HG03575 (cell line): ENCODE data around the gene ARHGAP26.
"Not testable (repeated sequence)": the region's sequence is repeated elsewhere in the genome, so short reads cannot be mapped to it uniquely, and the experiment has no call there.

Source experiments
- ATAC-seq: cut with Tn5 transposase; IDR thresholded peaks from one replicate; pipeline ENCODE4 v1.9.1; 2021; ENCODE audit not compliant: unreplicated experiment, insufficient number of reproducible peaks, low FRiP score; ENCODE audit errors: extremely low read depth

ARHGAP26 gene

DNA sequence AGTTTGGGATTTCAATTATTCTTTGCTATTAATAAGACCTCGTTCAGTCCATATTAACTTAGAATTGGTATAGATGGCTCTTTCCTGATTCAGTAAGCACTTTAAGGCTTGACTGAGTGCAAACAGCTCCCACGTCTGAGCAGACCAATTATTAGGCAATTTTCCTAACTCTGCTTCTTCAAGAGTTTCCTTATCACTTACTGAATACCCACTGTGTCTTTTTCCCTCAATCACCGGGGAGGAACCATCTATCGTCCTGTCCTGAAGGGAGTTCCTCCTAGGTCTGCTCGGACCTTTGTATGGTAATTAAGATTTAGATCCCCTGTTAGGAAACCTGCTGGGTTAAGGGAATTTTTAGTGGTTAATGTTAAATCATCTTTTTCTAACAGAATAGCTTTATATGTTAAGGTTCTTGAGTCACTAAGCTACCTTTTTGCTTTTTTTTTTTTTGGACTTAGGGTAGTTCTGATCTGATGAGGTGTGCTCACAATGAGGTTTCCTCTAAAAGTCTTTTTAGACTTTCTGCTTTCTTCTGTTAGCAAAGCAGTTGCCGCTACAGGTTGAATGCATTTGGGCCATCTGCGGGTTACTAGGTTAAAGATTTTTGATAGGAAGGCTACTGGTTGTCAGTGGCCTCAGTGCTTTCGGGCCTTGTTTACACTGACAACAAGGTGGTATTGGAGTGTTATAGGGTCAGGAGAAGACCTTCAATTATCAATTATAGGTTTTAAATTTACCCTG, 322.7 kb downstream of the ARHGAP26 start:
- not testable (repeated sequence) for ATAC-seq

DNA sequence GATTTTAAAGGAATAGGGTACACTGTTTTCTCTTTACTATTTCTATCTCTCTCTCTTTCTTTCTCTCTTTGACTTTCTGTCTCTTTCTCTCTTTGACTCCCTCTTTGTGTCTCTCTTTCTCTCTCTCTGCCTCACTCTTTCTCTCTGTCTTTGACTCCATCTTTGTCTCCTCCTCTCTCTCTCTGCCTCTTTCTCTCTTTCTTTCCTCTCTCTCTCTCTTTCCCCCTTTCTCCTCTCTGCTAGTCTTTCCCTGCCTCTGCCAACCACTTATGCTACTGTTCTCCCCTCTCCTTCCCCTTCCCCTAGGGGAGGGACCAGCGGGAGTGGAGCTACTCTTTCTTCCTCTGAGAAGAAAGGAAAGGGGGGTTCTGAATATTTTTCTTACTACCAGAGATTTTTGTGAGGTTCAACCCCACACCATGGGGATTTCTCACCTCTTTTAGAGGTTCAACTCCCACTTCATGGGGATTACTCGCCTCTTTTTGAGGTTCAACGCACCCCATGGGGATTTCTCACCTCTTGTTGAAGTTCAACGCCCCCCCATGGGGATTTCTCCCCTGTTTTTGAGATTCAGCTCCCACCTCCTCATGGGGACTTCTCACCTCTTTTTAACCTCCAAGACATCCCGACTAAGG, 323.4 kb downstream of the ARHGAP26 start:
- ATAC-seq: no peak

DNA sequence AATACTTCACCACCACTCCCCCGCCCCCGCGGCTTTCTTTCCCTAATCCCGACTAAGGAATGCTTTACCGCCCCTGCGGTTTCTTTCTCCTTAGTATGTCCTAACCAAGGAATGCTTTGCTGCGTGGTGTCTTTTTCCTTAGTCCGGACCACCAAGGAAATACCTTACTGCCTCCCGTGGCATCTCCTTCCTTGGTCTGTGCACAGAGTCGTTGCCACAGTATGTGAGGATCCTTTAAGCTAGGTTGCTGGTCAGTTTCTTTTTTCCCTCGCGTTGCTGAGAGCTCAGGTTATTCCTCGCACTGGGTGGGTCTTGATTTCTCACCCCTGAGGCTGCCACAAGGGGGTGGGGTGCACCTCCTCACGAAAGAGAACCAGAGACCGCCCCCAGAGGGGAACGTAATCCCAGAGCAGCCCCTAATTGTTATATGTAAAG, 323.9 kb downstream of the ARHGAP26 start:
- ATAC-seq: no peak

DNA sequence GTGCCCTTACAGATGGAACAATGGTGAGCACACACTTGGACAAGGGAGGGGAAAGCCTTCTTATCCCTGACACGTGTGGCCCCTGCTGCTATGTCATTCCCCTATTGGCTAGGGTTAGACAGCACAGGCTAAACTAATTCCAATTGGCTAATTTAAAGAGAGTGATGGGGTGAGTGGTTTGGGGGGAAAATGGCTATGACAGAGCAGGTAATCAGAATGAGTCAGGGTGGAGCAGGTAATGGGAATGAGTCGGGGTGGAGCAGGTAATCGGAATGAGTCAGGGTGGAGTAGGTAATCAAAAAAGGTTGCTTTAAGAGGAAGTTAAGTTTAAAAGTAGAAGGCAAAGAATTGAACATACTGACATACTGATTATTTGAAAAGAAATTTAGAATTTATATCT, 324.4 kb downstream of the ARHGAP26 start:
- ATAC-seq: not testable (repeated sequence)

DNA sequence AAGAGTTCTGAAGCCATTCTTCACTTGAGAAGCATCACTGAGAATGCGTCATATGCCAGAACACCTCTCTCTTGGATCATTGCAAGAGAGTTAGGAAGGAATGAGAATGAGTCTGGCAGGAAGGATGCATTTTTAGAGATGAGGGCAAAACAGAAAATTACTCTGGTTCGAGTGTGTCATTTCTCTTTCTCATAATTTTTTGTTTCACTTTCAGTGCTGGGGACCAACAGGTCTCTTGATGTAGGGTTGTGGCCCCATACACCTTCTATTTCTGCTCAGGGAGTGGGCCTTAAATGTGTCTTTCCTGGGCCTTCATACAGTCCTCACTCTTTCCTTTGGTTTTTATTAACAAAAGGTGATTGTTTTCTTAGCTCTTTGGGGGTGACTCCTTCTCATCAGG, 330.9 kb downstream of the ARHGAP26 start:
- no peak for ATAC-seq

DNA sequence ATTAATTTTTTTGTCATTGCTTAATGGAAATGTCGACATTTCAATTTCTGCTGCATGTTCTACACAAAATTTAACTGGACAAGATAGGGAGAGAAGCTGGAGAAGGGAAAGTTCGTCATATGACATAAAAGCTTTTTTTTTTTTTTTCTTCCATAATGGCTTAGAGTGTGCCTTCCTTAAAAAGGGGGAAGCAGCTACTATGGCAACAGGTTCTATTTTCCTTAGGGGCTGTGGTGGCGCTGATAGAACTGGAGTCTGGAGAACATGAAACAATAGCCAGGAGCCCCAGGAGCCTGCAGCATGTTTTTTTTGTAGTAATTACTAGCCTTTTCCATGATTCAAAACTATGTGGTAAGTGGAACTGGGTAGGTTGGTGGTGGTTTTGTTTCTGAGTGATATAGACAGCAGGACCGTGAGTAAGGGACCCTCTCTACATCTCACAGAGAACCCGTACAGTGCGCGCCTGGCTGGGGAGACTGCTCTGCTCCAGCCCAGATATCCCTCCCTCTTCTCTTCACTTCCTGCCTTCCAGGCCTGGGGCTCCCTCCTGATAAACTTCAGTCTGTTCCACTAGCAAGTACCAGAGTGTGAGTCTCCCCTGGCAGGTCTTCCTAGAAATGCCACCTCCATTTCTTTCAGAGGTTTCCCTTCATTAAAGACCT, 331.7 kb downstream of the ARHGAP26 start:
- ATAC-seq: no peak

DNA sequence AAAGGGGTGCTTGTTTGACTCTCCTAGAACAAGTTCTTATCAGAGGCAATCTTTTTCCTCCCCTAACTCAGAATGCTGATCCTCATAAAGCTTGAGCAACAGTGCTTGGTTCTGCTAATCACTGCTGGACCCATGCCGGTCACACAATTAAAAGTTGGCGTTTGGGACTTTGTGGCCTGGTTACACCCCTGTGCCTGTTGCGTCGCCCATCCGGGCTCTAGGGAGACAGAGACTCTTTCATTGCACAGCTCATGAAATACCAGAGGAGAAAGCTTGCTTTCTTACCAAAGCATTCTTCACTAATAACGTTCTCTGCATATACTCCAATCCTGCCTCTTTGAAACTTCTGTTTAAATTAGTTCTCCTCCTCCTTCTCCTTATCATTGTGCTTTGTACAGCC, 332.2 kb downstream of the ARHGAP26 start:
- no peak for ATAC-seq

DNA sequence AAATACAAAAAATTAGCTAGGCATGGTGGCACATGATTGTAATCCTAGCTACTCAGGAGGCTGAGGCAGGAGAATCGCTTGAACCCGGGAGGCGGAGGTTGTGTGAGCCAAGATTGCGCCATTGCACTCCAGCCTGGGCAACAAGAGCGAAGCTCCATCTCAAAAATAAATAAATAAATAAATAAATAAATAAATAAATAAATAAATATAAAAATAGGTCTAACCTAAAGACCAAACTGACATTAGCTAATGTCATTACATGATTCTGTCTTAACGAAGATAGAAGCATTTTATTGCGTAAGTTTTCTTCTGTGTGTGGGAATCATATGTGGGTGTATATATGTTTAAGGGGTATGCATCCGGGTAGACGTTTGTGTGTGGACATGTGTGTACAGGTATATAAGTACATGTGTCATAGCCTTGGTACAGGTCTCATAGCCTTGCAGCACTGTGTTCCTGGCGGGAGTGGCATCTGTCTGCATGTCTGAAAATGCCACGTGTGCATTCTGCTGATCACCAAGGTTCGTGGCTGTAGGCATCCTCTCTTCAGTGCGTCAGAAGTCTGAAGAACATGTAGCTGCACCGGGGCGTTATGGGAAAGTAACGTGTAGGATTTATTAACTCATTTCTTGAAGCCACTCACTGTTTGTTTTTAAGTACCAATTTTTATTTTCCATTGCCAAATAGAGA, 335.2 kb downstream of the ARHGAP26 start:
- no peak for ATAC-seq

DNA sequence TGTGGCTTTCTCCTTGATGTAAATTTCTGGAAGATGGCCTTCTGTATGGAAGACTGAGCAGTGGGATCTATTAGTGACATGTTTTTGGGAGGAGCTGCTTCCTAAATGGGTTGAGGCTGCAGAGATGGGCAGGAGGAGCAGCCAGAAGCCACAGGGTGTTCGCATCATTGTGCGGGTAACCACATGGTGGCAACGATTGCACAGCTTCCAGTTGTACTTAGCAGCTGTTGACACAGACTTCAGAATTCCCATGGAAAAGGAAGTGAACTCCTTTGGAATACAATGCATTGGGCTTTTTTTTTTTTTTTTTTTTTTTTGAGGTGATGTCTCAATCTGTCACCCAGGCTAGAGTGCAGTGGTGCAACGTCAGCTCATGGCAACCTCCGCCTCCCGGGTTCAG, 336.0 kb downstream of the ARHGAP26 start:
- ATAC-seq: no peak

DNA sequence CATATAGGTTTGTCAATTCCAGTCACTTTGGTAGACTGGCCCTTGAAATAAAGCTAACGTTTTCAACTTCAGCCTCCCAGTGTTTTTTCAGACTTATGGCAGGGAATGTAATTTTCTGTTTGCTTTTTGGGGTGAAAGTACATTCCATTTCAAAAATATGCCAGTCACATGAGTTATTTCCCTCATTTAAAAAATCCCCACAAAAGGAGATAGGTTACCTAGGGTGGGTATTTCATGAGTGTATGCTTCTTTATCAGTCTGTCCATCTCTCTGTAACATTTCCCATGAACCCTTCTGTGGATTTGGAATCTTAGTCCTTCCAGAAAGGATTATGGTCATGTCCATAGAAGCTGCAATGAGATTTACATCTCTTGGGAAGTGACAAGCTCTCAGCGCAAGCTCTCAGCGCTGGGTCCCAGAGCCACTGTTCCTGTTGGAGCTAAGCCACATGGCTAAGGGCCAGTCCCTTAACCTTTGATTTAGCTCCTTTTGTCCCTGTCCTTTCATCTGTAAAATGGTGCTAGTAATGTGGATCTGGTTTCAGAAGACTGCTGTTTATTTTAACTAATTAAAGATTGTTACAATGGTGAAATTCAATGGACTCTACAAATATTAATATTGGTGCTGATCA, 338.4 kb downstream of the ARHGAP26 start:
- ATAC-seq: no peak

DNA sequence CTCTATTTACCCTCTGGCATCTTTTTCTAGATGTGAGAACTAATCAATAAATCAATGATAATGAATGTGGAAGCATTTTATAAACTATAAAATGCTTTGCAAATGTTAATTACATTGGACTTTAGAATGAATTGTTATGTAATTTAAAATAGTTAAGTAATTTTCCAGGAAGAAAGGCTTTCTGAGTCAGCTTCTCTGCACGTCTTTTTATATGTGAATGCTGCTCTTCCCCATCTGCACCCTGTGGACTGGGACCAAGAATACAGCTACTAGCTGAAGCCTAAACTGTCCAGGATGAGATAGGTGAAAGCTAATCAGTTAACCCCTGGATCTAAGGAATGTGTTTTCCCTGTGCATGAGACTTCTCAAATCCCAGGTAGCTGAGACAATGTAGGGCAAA, 340.4 kb downstream of the ARHGAP26 start:
- ATAC-seq: no peak

DNA sequence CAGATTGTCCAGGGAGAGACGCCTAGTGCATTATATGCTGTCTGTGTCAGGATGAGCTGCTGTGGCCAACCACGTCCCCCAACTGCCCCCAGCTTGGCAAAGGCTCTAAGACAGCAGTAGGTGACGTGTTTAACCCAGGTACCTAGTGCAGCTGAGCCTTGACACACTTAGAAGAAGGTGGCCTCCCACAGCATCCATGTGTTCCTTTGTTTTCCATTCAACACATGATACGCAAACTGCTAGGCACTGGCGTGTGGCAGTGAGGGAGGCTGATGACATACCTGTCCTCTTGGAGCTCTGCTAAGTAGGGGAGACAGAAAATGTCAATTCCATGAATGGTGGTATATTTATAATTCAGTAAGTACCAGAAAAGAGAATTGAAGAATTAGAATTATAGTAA, 341.6 kb downstream of the ARHGAP26 start:
- ATAC-seq: no peak

DNA sequence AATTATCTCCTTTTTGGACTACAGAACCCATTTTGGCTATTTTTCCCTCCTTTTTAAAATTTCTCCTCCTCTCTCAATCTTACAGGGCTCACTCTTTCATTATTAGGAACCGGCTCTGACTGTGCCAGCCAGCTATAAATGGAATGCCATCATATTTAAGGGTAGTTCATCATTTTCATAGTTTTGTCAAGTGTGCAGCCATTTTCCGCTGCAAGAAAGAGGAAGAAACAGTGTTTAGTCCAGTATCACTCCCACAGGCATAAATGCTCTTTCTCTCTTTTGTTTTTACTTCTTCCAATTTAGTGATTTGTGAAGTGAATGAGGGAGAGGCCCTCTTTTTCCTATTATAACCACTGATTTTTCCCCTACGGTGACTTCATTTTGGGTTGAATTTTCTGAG, 343.3 kb downstream of the ARHGAP26 start:
- no peak for ATAC-seq

DNA sequence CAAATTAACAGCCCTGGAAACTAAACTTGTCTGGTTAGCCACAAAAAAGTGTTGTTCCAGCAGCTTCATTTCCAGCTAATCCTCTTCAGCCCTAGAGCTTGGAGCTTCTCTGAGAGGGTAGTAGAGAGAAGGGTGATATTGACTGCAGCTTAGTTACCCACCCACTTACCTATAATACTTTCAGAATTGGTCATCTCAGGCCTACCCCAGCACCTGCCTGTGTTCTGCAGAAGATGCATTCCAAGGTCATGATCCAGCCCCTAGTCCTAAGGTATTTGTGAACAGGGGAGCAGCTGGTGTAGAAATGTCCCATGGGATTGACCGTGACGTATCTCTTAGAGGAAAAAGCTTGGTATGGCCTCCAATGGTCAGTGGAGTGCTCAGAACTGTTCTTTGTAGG, 344.3 kb downstream of the ARHGAP26 start:
- ATAC-seq: no peak

DNA sequence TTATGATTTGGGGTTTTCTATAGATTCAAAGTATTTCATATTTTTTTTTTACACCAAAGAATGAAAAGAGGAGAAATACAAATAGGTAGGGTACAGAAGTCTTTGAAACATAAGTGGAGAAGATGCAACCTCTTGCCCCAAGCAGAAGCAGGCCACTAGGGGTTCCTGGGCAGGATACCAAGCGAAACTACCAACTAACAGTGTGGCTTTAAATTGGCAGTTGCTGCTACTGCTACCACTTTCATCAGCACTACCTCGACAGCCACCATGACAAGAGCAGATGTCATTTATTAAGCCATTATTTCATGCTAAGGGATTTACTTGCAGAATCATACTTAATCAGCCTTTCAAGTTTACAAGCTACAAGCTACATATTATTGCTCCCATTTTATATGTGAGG, 345.2 kb downstream of the ARHGAP26 start:
- ATAC-seq: no peak

DNA sequence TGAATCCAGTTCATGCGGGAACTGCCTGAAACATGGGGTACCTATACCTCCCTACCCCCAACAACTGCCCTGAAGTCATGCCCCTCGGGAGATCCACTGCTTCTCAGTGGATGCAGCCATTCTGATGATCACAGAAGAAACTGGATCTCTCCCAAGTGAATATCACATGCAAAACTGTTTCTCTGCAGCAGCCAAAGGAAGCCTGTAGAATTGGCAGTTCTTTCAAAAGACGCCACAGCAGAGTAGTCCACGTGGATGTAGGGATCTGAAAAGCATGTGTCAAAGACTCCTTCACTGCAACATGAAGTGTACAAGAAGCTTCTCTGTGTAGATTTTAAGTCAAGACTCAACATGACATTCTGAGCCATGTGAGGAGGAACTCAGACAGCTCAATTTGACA, 346.6 kb downstream of the ARHGAP26 start:
- no peak for ATAC-seq

DNA sequence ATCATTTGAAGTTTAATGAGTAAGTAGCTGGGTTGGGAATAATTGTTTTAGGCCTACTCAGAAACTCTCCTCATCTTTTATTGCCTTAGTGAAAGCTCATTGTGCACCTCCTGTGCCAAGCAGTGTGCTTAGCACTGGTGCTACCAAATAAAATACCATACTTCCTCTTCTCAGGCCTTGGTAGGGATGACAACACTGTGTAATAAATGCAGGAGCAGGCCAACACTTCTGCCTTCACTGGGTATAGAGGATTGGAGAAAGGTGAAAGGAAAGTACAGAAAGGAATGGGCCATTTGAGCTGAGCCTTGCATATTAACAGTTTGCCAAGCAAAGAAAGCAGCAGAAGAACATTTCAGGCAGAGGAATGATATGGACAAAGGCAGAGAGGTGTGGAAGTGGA, 347.6 kb downstream of the ARHGAP26 start:
- ATAC-seq: no peak

DNA sequence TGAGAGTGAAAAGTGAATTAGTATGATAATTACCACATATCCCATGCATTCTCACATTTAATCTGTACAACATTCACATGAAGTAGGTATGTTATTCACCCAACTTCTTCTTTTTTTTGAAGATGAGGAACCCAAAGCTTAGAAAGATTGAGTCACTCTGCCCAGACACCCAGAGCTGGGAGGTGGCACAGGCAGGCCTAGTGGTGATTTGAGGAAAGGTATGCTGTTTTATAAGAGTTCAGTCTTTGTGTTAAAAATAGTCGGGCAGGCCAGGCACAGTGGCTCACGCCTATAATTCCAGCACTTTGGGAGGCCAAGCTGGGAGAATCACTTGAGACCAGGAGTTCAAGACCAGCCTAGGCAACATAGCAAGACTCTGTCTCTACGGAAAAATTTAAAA, 348.0 kb downstream of the ARHGAP26 start:
- no peak for ATAC-seq

DNA sequence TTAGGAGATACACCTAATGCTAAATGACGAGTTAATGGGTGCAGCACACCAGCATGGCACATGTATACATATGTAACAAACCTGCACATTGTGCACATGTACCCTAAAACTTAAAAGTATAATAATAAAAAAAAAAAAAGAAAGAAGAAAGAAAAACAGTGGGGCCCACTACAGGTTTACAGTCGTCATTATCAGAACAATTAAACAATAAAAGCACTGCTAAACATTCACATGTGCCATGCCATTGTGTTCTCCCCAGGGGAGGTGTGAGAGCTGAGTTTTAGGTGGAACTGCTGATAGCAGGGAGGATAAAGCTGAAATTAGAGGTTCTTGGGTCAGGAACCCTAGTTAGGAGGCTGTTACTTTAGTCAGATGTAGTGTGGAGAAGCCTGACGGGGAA, 348.6 kb downstream of the ARHGAP26 start:
- ATAC-seq: not testable (repeated sequence)
